ENCODE results near the gene SLC4A7.
"Not testable (repeated sequence)": the region's sequence is repeated elsewhere in the genome, so short reads cannot be mapped to it uniquely, and the experiment has no call there.

Gene SLC4A7

GRCh38 chr3:27484015-27484844, at the start of gene SLC4A7:
SLC4A7 (minus strand) TSS chr3:27484384; CDS start chr3:27484126, 258 bp downstream.
- peak within 1 kb of the TSS; percentile 89 for H3K4me3 ChIP-seq (ENCODE audit: low read depth, low read length)
- TF ChIP-seq CTCF (IDR thresholded peaks at IDR 0.05; ENCODE audit: control insufficient read depth, extremely low read depth, insufficient read depth) = no peak
- peak; percentile 85 for DNase-seq (ENCODE audit: low read depth)

- no peak overlapping the region for H3K4me3 ChIP-seq (ENCODE audit: low read depth, low read length)
- DNase-seq (ENCODE audit: low read depth) = no peak
- no peak for TF ChIP-seq CTCF (IDR thresholded peaks at IDR 0.05; ENCODE audit: control insufficient read depth, extremely low read depth, insufficient read depth)
These were observed 49.0 kb upstream of the SLC4A7 start for GRCh38 chr3:27533261-27533607.

- no peak for TF ChIP-seq CTCF (IDR thresholded peaks at IDR 0.05; ENCODE audit: control insufficient read depth, extremely low read depth, insufficient read depth)
- H3K4me3 ChIP-seq (ENCODE audit: low read depth, low read length) = no peak overlapping the region
- DNase-seq (ENCODE audit: low read depth) = no peak
These were observed 48.5 kb upstream of the SLC4A7 start for GRCh38 chr3:27532426-27533260.

- DNase-seq (ENCODE audit: low read depth) = not testable (repeated sequence)
These were observed 47.1 kb upstream of the SLC4A7 start for GRCh38 chr3:27531193-27531751.

GRCh38 chr3:27528791-27529190, 44.6 kb upstream of the SLC4A7 start:
- no peak overlapping the region for H3K4me3 ChIP-seq (ENCODE audit: low read depth, low read length)
- no peak for DNase-seq (ENCODE audit: low read depth)
- TF ChIP-seq CTCF (IDR thresholded peaks at IDR 0.05; ENCODE audit: control insufficient read depth, extremely low read depth, insufficient read depth) = no peak

More at GRCh38 chr3:27531193-27531751, 47.1 kb upstream of the SLC4A7 start:
- H3K4me3 ChIP-seq (ENCODE audit: low read depth, low read length) = not testable (repeated sequence)

- no peak for DNase-seq (ENCODE audit: low read depth)
- no peak overlapping the region for H3K4me3 ChIP-seq (ENCODE audit: low read depth, low read length)
- no peak for TF ChIP-seq CTCF (IDR thresholded peaks at IDR 0.05; ENCODE audit: control insufficient read depth, extremely low read depth, insufficient read depth)
These were observed 42.6 kb upstream of the SLC4A7 start for GRCh38 chr3:27526614-27527315.
